IMR-90 (cell line): Measurements from ENCODE around the gene CCDC18. TPM values are rescaled to one million over a fixed set of nuclear protein-coding genes. Genes with fewer than 3 reads are reported as not detected.

Source experiments
- ATAC-seq: fragments of 200-7000 bp; cut with Tn5 transposase; 2 replicates; pipeline ENCODE4 v1.9.1; 2020; ENCODE audit warnings: low read depth, mild to moderate bottlenecking, moderate library complexity
- BruUV-seq: library from RNA; stranded (reverse); fragments of 400-500 nt; replicated peaks from 2 replicates; lab custom pipeline; 2021; lab: Mats Ljungman, UMichigan
- CTCF ChIA-PET: fragments of 300-600 bp; formaldehyde crosslinking; extraction: SDS; loops from one replicate; lab custom pipeline; 2021; ENCODE audit warnings: antibody characterized with exemption; lab: Yijun Ruan, JAX
- POLR2A ChIA-PET: fragments of 300-600 bp; sonication (Branson Sonifier 250); formaldehyde crosslinking; loops from one replicate; lab custom pipeline; 2022; ENCODE audit warnings: antibody characterized with exemption; ENCODE audit not compliant: unreplicated experiment; lab: Charles Lee
- DNase-seq: peaks from one replicate; pipeline ENCODE4 v3.0.0; 2013
- H2AFZ ChIP-seq: replicated peaks from 2 replicates; pipeline ENCODE3; 2013; ENCODE audit warnings: low read length, mild to moderate bottlenecking; ENCODE audit not compliant: poor library complexity
- H2AK5ac ChIP-seq: 2 replicates; pipeline ENCODE4 v1.6.1; 2013; ENCODE audit warnings: low read depth, low read length, inconsistent platforms
- H2AK9ac ChIP-seq: replicated peaks from 2 replicates; pipeline ENCODE3; 2013; ENCODE audit warnings: mild to moderate bottlenecking, low read depth, low read length, moderate library complexity; ENCODE audit not compliant: poor library complexity
- H2BK120ac ChIP-seq: 2 replicates; pipeline ENCODE4 v1.6.1; 2013; ENCODE audit warnings: low read depth, low read length, inconsistent platforms
- H2BK15ac ChIP-seq: 3 replicates; pipeline ENCODE4 v1.6.1; 2013; ENCODE audit warnings: low read depth, low read length, inconsistent platforms
- H2BK20ac ChIP-seq: 2 replicates; pipeline ENCODE4 v1.6.1; 2013; ENCODE audit warnings: low read depth, mild to moderate bottlenecking, inconsistent platforms, low read length, moderate library complexity
- H2BK5ac ChIP-seq: 2 replicates; pipeline ENCODE4 v1.6.1; 2013; ENCODE audit warnings: mild to moderate bottlenecking, low read depth, low read length, inconsistent platforms; ENCODE audit not compliant: poor library complexity, severe bottlenecking
- H3K14ac ChIP-seq: replicated peaks from 2 replicates; pipeline ENCODE4 v1.6.1; 2013; ENCODE audit warnings: low read depth, low read length, inconsistent platforms
- H3K18ac ChIP-seq: 2 replicates; pipeline ENCODE4 v1.6.1; 2013; ENCODE audit warnings: low read depth, low read length, control low read depth
- H3K23ac ChIP-seq: 2 replicates; pipeline ENCODE4 v1.6.1; 2013; ENCODE audit warnings: low read depth, low read length, inconsistent platforms
- H3K27ac ChIP-seq: 2 replicates; pipeline ENCODE4 v1.5.1; 2013; ENCODE audit warnings: mild to moderate bottlenecking, control low read depth, low read length; ENCODE audit not compliant: insufficient read depth
- H3K27me3 ChIP-seq: 2 replicates; pipeline ENCODE4 v1.6.1; 2013; ENCODE audit warnings: low read length; ENCODE audit not compliant: control insufficient read depth, insufficient read depth
- H3K36me3 ChIP-seq: 2 replicates; pipeline ENCODE4 v1.6.1; 2013; ENCODE audit warnings: low read length, mixed read lengths; ENCODE audit not compliant: control insufficient read depth, insufficient read depth
- H3K4ac ChIP-seq: 2 replicates; pipeline ENCODE4 v1.6.1; 2013; ENCODE audit warnings: low read depth, low read length, inconsistent platforms
- H3K4me1 ChIP-seq: 2 replicates; pipeline ENCODE4 v1.6.1; 2013; ENCODE audit warnings: low read length, mixed read lengths; ENCODE audit not compliant: control insufficient read depth, insufficient read depth
- H3K4me2 ChIP-seq: 2 replicates; pipeline ENCODE4 v1.6.1; 2013; ENCODE audit warnings: low read depth, mild to moderate bottlenecking, control low read depth, low read length, moderate library complexity
- H3K4me3 ChIP-seq: 2 replicates; pipeline ENCODE4 v1.5.1; 2013; ENCODE audit warnings: low read depth, mild to moderate bottlenecking, control low read depth, low read length, moderate library complexity; ENCODE audit not compliant: insufficient read depth
- H3K56ac ChIP-seq: 2 replicates; pipeline ENCODE4 v1.6.1; 2013; ENCODE audit warnings: low read length, inconsistent platforms; ENCODE audit not compliant: insufficient read depth; ENCODE audit errors: extremely low read depth
- H3K79me1 ChIP-seq, 2 experiments: 2 replicates each; pipeline ENCODE4 v1.6.1; 2013; ENCODE audit warnings: low read length in 2 of 2, inconsistent platforms in 1 of 2, low read depth in 1 of 2
- H3K9ac ChIP-seq: 2 replicates; pipeline ENCODE4 v1.6.1; 2013; ENCODE audit warnings: low read depth, low read length, control low read depth
- H3K9me1 ChIP-seq: 2 replicates; pipeline ENCODE4 v1.6.1; 2013; ENCODE audit warnings: low read length, inconsistent platforms; ENCODE audit not compliant: insufficient read depth
- H3K9me3 ChIP-seq: 2 replicates; pipeline ENCODE4 v1.6.1; 2013; ENCODE audit warnings: low read length; ENCODE audit not compliant: control insufficient read depth, insufficient read depth
- H4K20me1 ChIP-seq: 2 replicates; pipeline ENCODE4 v1.6.1; 2013; ENCODE audit warnings: low read length, inconsistent platforms; ENCODE audit not compliant: insufficient read depth
- H4K5ac ChIP-seq: 2 replicates; pipeline ENCODE4 v1.6.1; 2013; ENCODE audit warnings: mild to moderate bottlenecking, low read depth, low read length, control low read depth
- H4K8ac ChIP-seq, 2 experiments: 2 replicates each; pipeline ENCODE4 v1.6.1; 2013; ENCODE audit warnings: low read depth in 2 of 2, low read length in 2 of 2, control low read depth in 1 of 2, inconsistent platforms in 1 of 2
- H4K91ac ChIP-seq: 2 replicates; pipeline ENCODE4 v1.6.1; 2013; ENCODE audit warnings: low read depth, low read length, inconsistent platforms; ENCODE audit not compliant: insufficient read depth
- CTCF ChIP-seq: conservative IDR thresholded peaks from 2 replicates; pipeline ENCODE4 v1.5.1; 2012; ENCODE audit warnings: mild to moderate bottlenecking, low read depth, low read length, improper control_type of control experiment
- FOS ChIP-seq: fragments of 150-350 bp; IDR thresholded peaks from 2 replicates; pipeline ENCODE4 v1.6.1; 2016; ENCODE audit warnings: low read depth, low read length
- MAFK ChIP-seq: IDR thresholded peaks from 2 replicates; pipeline ENCODE4 v1.6.1; 2012; ENCODE audit warnings: low read depth, low read length, improper control_type of control experiment
- MAZ ChIP-seq: IDR thresholded peaks from 2 replicates; pipeline ENCODE4 v1.6.1; 2012; ENCODE audit warnings: low read depth, mild to moderate bottlenecking, low read length, improper control_type of control experiment, moderate library complexity, borderline replicate concordance
- MXI1 ChIP-seq: IDR thresholded peaks from 2 replicates; pipeline ENCODE4 v1.6.1; 2012; ENCODE audit warnings: low read depth, mild to moderate bottlenecking, low read length, moderate library complexity, borderline replicate concordance
- POLR2A ChIP-seq: IDR thresholded peaks from 2 replicates; pipeline ENCODE4 v1.6.1; 2012; ENCODE audit warnings: mild to moderate bottlenecking, low read depth, low read length
- RAD21 ChIP-seq: IDR thresholded peaks from 2 replicates; pipeline ENCODE4 v1.6.1; 2012; ENCODE audit warnings: low read length, improper control_type of control experiment
- RCOR1 ChIP-seq: IDR thresholded peaks from 2 replicates; pipeline ENCODE4 v1.6.1; 2012; ENCODE audit warnings: mild to moderate bottlenecking, low read length, improper control_type of control experiment; ENCODE audit not compliant: insufficient replicate concordance
- RFX5 ChIP-seq: IDR thresholded peaks from 2 replicates; pipeline ENCODE4 v1.8.0; 2012; ENCODE audit warnings: low read depth, mild to moderate bottlenecking, low read length, moderate library complexity
- WGBS, 2 experiments: methylation state at CpG; one replicate each; pipeline versions ENCODE4 v1.1.5 to v1.1.7; 2013; ENCODE audit warnings: missing lambda C conversion rate in 2 of 2; ENCODE audit not compliant: insufficient read length in 1 of 2; ENCODE audit errors: extremely low coverage in 2 of 2; 5-methylcytosine and 5-hydroxymethylcytosine counted together
- dilution Hi-C: fragments of 300-500 bp; cut with HindIII; formaldehyde crosslinking; loops from one replicate; pipeline ENCODE4 v1.14.3; 2018; ENCODE audit warnings: low sequenced_read_pairs; ENCODE audit not compliant: unreplicated experiment
- in situ Hi-C: fragments of 300-500 bp; cut with MboI; formaldehyde crosslinking; loops from 3 replicates; pipeline ENCODE4 v1.14.3; 2019; ENCODE audit warnings: low sequenced_read_pairs, inconsistent platforms, mixed read lengths
- intact Hi-C: fragments of 100-400 bp; cut with micrococcal nuclease; formaldehyde crosslinking; loops from 2 replicates; pipeline ENCODE4 v1.10.0; 2022
- polyA plus RNA-seq, 3 experiments: library from polyadenylated mRNA; depleted of rRNA; stranded (reverse); fragments of >200 nt; gene quantifications; 2 replicates each; pipeline ENCODE4 v1.2.3, GENCODE V29; 2012; ENCODE audit warnings: low replicate concordance in 1 of 3
- total RNA-seq: library from RNA; depleted of rRNA; stranded (reverse); fragments of >200 nt; gene quantifications from 2 replicates; pipeline ENCODE4 v1.2.3, GENCODE V29; 2012

Gene CCDC18
- total and polyA plus RNA-seq, 2 of the 4 experiments (the other 2 are of a cell fraction), result 5.5 to 7.3 TPM

- in situ Hi-C loops, result no loop called here
- H3K36me3 ChIP-seq, result peaks cover 17% of the 10 kb centered on the region
Measured at GRCh38 chr1:93155335-93155734, 25.2 kb upstream of the CCDC18 start.

More at GRCh38 chr1:93155335-93155734, 25.2 kb upstream of the CCDC18 start:
- no peak for DNase-seq
- no peak overlapping the region for H3K4me2 ChIP-seq
- H3K56ac ChIP-seq, result no peak overlapping the region
- H3K79me1 ChIP-seq, result peaks cover 23 to 31% of the 10 kb centered on the region in 2 experiments
- peaks cover 6% of the 10 kb centered on the region; the same call in 1 of the 2 replicates for H3K9me1 ChIP-seq
- BruUV-seq, result no TSS peak
- H3K18ac ChIP-seq, result no peak overlapping the region
- H3K4me1 ChIP-seq, result no peaks in the 10 kb centered on the region
- H2BK120ac ChIP-seq, result no peak overlapping the region
- H2AK9ac ChIP-seq, result no peak overlapping the region
- no peaks in the 10 kb centered on the region for H3K27me3 ChIP-seq
- WGBS, 2 experiments, result no CpG with 5 or more reads among the region's 3 CpGs
- H4K20me1 ChIP-seq, result no peaks in the 10 kb centered on the region; the same call in 1 of the 2 replicates
- H2BK20ac ChIP-seq, result no peak overlapping the region
- H3K27ac ChIP-seq, result no peak overlapping the region
- no peak overlapping the region for H4K91ac ChIP-seq
- dilution Hi-C loops, result no loop called here
- TF ChIP-seq MAFK (no peak), RFX5 (no peak), POLR2A (no peak), RCOR1 (no peak), RAD21 (no peak), MXI1 (no peak), CTCF (no peak), FOS (no peak), MAZ (no peak)
- no peak overlapping the region for H2AFZ ChIP-seq
- H4K8ac ChIP-seq, result 0 out of 4 replicates have a peak overlapping the region, but pooled peaks of 1 of the 2 experiments have one; percentile 9
- H2BK5ac ChIP-seq, result peak overlapping the region; percentile 33
- no peak overlapping the region; the same call in 1 of the 2 replicates for H3K23ac ChIP-seq
- H4K5ac ChIP-seq, result no peak overlapping the region
- no peak overlapping the region for H3K4me3 ChIP-seq
- H3K9me3 ChIP-seq, result no peaks in the 10 kb centered on the region
- no peak overlapping the region for H3K9ac ChIP-seq
- no peak overlapping the region for H2BK15ac ChIP-seq
- intact Hi-C loops, result no loop called here
- no peak overlapping the region for H3K14ac ChIP-seq
- ATAC-seq, result no peak
- no peak overlapping the region for H2AK5ac ChIP-seq
- ChIA-PET CTCF (interaction anchor here (0.6 to 0.7 kb wide), 2 partner anchors 20 to 58 kb away, joined by 7 read pairs; no protein-coding TSS in a partner anchor), POLR2A (no interaction called here)
- no peak overlapping the region for H3K4ac ChIP-seq
